IMR-90 (cell line): ENCODE data around the gene DUOX2.

Experiments
- BHLHE40 ChIP-seq: fragments of 150-350 bp; IDR thresholded peaks from 2 replicates; pipeline ENCODE4 v1.6.1; 2016; ENCODE audit warnings: mild to moderate bottlenecking, low read depth, low read length
- CHD1 ChIP-seq: IDR thresholded peaks from 2 replicates; pipeline ENCODE4 v1.6.1; 2012; ENCODE audit warnings: low read depth, low read length, improper control_type of control experiment
- CTCF ChIP-seq: conservative IDR thresholded peaks from 2 replicates; pipeline ENCODE4 v1.5.1; 2012; ENCODE audit warnings: mild to moderate bottlenecking, low read depth, low read length, improper control_type of control experiment
- POLR2A ChIP-seq: IDR thresholded peaks from 2 replicates; pipeline ENCODE4 v1.6.1; 2012; ENCODE audit warnings: mild to moderate bottlenecking, low read depth, low read length

- TF ChIP-seq POLR2A (no peak), BHLHE40 (no peak), CTCF (no peak), CHD1 (no peak)
These were observed 2.7 kb upstream of the DUOX2 start for GRCh38 chr15:45116482-45117307.
